Measurements from ENCODE around the gene ERC2. TPM values are rescaled to one million over a fixed set of nuclear protein-coding genes. Genes with fewer than 3 reads are reported as not detected.

The ERC2 gene
- total RNA-seq, 1 experiment from 2014 or later = 0.77 TPM

GRCh38 chr3:56113908-56114307, 354.4 kb downstream of the ERC2 start:
- no peak overlapping the region for H2AFZ ChIP-seq (ENCODE audit: low read length)
- no peaks in the 10 kb centered on the region for H3K4me1 ChIP-seq (ENCODE audit: insufficient read depth, low read length)
- no peaks in the 10 kb centered on the region for H3F3A ChIP-seq (ENCODE audit: low read length, unreplicated experiment)
- POLR2A ChIA-PET (ENCODE audit: unreplicated experiment) = no interaction called here
- H3K27me3 ChIP-seq (ENCODE audit: low read length) = peaks cover 17% of the 10 kb centered on the region
- 0 out of 2 replicates have a peak, but pooled peaks cover 6% of the 10 kb centered on the region for H3K9me3 ChIP-seq (ENCODE audit: low read length)
- H3K36me3 ChIP-seq (ENCODE audit: low read depth, low read length) = no peaks in the 10 kb centered on the region
- TF ChIP-seq EZH2 (IDR thresholded peaks at IDR 0.05; ENCODE audit: low read length, unreplicated experiment) (no peak), EZH2phosphoT487 (IDR thresholded peaks at IDR 0.05; ENCODE audit: borderline replicate concordance, low read length) (no peak), CTCF (conservative IDR thresholded peaks at IDR 0.05; ENCODE audit: low read depth, low read length) (no peak)
- no peak overlapping the region for H3K9ac ChIP-seq (ENCODE audit: low read length)
- no peaks in the 10 kb centered on the region for H3K9me2 ChIP-seq (replicated peaks; ENCODE audit: low read length)
- no peak overlapping the region for H3K4me2 ChIP-seq (ENCODE audit: low read length)
- no peak overlapping the region for H3K27ac ChIP-seq (ENCODE audit: low read length)
- intact Hi-C loops (cut with micrococcal nuclease) = loop anchor here (5.0 kb wide), 1 partner anchor 742 kb away; no protein-coding TSS in a partner anchor
- no peak for ATAC-seq
- CTCF ChIA-PET = no interaction called here
- H3K79me2 ChIP-seq (ENCODE audit: low read length) = no peaks in the 10 kb centered on the region
- no peaks in the 10 kb centered on the region for H4K20me1 ChIP-seq (ENCODE audit: low read length)
- no peak for DNase-seq
- no TSS peak for BruUV-seq (replicated peaks)
- no peak overlapping the region for H3K4me3 ChIP-seq (ENCODE audit: low read length)

- ATAC-seq (no peak), DNase-seq (no peak)
- Histone ChIP-seq H3K4me2 (ENCODE audit: low read length) (no peak overlapping the region), H3K4me1 (ENCODE audit: insufficient read depth, low read length) (no peaks in the 10 kb centered on the region), H3K27me3 (ENCODE audit: low read length) (peaks cover 17% of the 10 kb centered on the region), H3K9ac (ENCODE audit: low read length) (no peak overlapping the region), H4K20me1 (ENCODE audit: low read length) (no peaks in the 10 kb centered on the region), H2AFZ (ENCODE audit: low read length) (no peak overlapping the region), H3K36me3 (ENCODE audit: low read depth, low read length) (no peaks in the 10 kb centered on the region), H3F3A (ENCODE audit: low read length, unreplicated experiment) (no peaks in the 10 kb centered on the region), H3K9me3 (ENCODE audit: low read length) (0 out of 2 replicates have a peak, but pooled peaks cover 6% of the 10 kb centered on the region), H3K9me2 (replicated peaks; ENCODE audit: low read length) (no peaks in the 10 kb centered on the region), H3K79me2 (ENCODE audit: low read length) (no peaks in the 10 kb centered on the region), H3K4me3 (ENCODE audit: low read length) (no peak overlapping the region), H3K27ac (ENCODE audit: low read length) (no peak overlapping the region)
- TF ChIP-seq EZH2 (IDR thresholded peaks at IDR 0.05; ENCODE audit: low read length, unreplicated experiment) (no peak), CTCF (conservative IDR thresholded peaks at IDR 0.05; ENCODE audit: low read depth, low read length) (no peak), EZH2phosphoT487 (IDR thresholded peaks at IDR 0.05; ENCODE audit: borderline replicate concordance, low read length) (no peak)
- no TSS peak for BruUV-seq (replicated peaks)
- ChIA-PET CTCF (no interaction called here), POLR2A (ENCODE audit: unreplicated experiment) (no interaction called here)
- intact Hi-C loops (cut with micrococcal nuclease) = loop anchor here (5.0 kb wide), 1 partner anchor 741 kb away; no protein-coding TSS in a partner anchor
These were observed 355.0 kb downstream of the ERC2 start for GRCh38 chr3:56113231-56113630.

- no TSS peak for BruUV-seq (replicated peaks)
- CTCF ChIA-PET = no interaction called here
- H3K79me2 ChIP-seq (ENCODE audit: low read length) = no peaks in the 10 kb centered on the region
- DNase-seq (no peak), ATAC-seq (no peak)
- H3F3A ChIP-seq (ENCODE audit: low read length, unreplicated experiment) = no peaks in the 10 kb centered on the region
- no peak overlapping the region for H3K9ac ChIP-seq (ENCODE audit: low read length)
- no peak overlapping the region for H3K27ac ChIP-seq (ENCODE audit: low read length)
- POLR2A ChIA-PET (ENCODE audit: unreplicated experiment) = no interaction called here
- H3K4me2 ChIP-seq (ENCODE audit: low read length) = no peak overlapping the region
- H3K9me3 ChIP-seq (ENCODE audit: low read length) = 0 out of 2 replicates have a peak, but pooled peaks cover 6% of the 10 kb centered on the region
- H2AFZ ChIP-seq (ENCODE audit: low read length) = no peak overlapping the region
- peaks cover 17% of the 10 kb centered on the region for H3K27me3 ChIP-seq (ENCODE audit: low read length)
- intact Hi-C loops (cut with micrococcal nuclease) = loop anchor here (5.0 kb wide), 1 partner anchor 739 kb away; no protein-coding TSS in a partner anchor
- H4K20me1 ChIP-seq (ENCODE audit: low read length) = no peaks in the 10 kb centered on the region
- H3K4me3 ChIP-seq (ENCODE audit: low read length) = no peak overlapping the region
- no peaks in the 10 kb centered on the region for H3K4me1 ChIP-seq (ENCODE audit: insufficient read depth, low read length)
- no peaks in the 10 kb centered on the region for H3K36me3 ChIP-seq (ENCODE audit: low read depth, low read length)
- TF ChIP-seq CTCF (conservative IDR thresholded peaks at IDR 0.05; ENCODE audit: low read depth, low read length) = no peak
- TF ChIP-seq EZH2 (IDR thresholded peaks at IDR 0.05; ENCODE audit: low read length, unreplicated experiment) = no peak
- H3K9me2 ChIP-seq (replicated peaks; ENCODE audit: low read length) = no peaks in the 10 kb centered on the region
These were observed 356.5 kb downstream of the ERC2 start for GRCh38 chr3:56111606-56112304.

All from PC-3 (cell line).